Neuronal stem cell (in vitro differentiated cells): ENCODE data around the gene SH3PXD2B.

ENCODE experiments used
- DNase-seq: peaks from one replicate; pipeline ENCODE4 v3.0.0-alpha.2; 2013; ENCODE audit warnings: low spot score
- H2AFZ ChIP-seq: one replicate; pipeline ENCODE4 v1.6.1; 2013; ENCODE audit warnings: mild to moderate bottlenecking, low read length, inconsistent platforms
- H2AK5ac ChIP-seq: 2 replicates; pipeline ENCODE4 v1.6.1; 2013; ENCODE audit warnings: low read depth, mild to moderate bottlenecking, inconsistent platforms, low read length, moderate library complexity, mixed read lengths
- H2BK120ac ChIP-seq: 2 replicates; pipeline ENCODE4 v1.6.1; 2013; ENCODE audit warnings: low read depth, mild to moderate bottlenecking, inconsistent platforms, low read length, moderate library complexity, mixed read lengths
- H2BK12ac ChIP-seq: one replicate; pipeline ENCODE4 v1.6.1; 2013; ENCODE audit warnings: low read length, inconsistent platforms
- H2BK15ac ChIP-seq: 2 replicates; pipeline ENCODE4 v1.6.1; 2013; ENCODE audit warnings: mild to moderate bottlenecking, low read length, inconsistent platforms, mixed read lengths
- H2BK5ac ChIP-seq: one replicate; pipeline ENCODE4 v1.6.1; 2013; ENCODE audit warnings: inconsistent platforms, mild to moderate bottlenecking, low read length, moderate library complexity
- H3K14ac ChIP-seq: one replicate; pipeline ENCODE4 v1.6.1; 2013; ENCODE audit warnings: low read length, inconsistent platforms
- H3K18ac ChIP-seq: 2 replicates; pipeline ENCODE4 v1.6.1; 2013; ENCODE audit warnings: low read length, inconsistent platforms
- H3K23ac ChIP-seq: 2 replicates; pipeline ENCODE4 v1.6.1; 2013; ENCODE audit warnings: low read depth, mild to moderate bottlenecking, mixed read lengths, low read length, inconsistent platforms; ENCODE audit not compliant: poor library complexity
- H3K27ac ChIP-seq: replicated peaks from 3 replicates; pipeline ENCODE4 v1.5.1; 2013; ENCODE audit warnings: low read length, inconsistent platforms
- H3K27me3 ChIP-seq, 3 experiments: 2 replicates each; pipeline ENCODE4 v1.6.1; 2013; ENCODE audit warnings: low read length in 3 of 3, mild to moderate bottlenecking in 2 of 3, inconsistent platforms in 1 of 3, low read depth in 1 of 3, mixed read lengths in 1 of 3, moderate library complexity in 1 of 3; ENCODE audit not compliant: control insufficient read depth in 3 of 3, insufficient read depth in 3 of 3
- H3K36me3 ChIP-seq, 2 donors: replicated peaks in 1 of 2; 2 replicates each; pipeline ENCODE4 v1.6.1; 2013; ENCODE audit warnings: low read length in 2 of 2; ENCODE audit not compliant: control insufficient read depth in 2 of 2, insufficient read depth in 2 of 2
- H3K4ac ChIP-seq: 2 replicates; pipeline ENCODE4 v1.6.1; 2013; ENCODE audit warnings: inconsistent platforms, mild to moderate bottlenecking, low read length, moderate library complexity
- H3K4me1 ChIP-seq, 2 donors: 1 replicate in 1 of 2; 2 replicates in 1 of 2; pipeline ENCODE4 v1.6.1; 2013; ENCODE audit warnings: low read length in 2 of 2, low read depth in 1 of 2; ENCODE audit not compliant: control insufficient read depth in 2 of 2, insufficient read depth in 1 of 2
- H3K4me2 ChIP-seq: one replicate; pipeline ENCODE4 v1.6.1; 2013; ENCODE audit warnings: mild to moderate bottlenecking, low read length, inconsistent platforms; ENCODE audit not compliant: insufficient read depth, poor library complexity, severe bottlenecking
- H3K4me3 ChIP-seq, 2 donors: 2 replicates each; pipeline ENCODE4 v1.5.1; 2013; ENCODE audit warnings: low read length in 2 of 2, mild to moderate bottlenecking in 2 of 2, inconsistent platforms in 1 of 2, moderate library complexity in 1 of 2
- H3K79me1 ChIP-seq: one replicate; pipeline ENCODE4 v1.6.1; 2013; ENCODE audit warnings: low read depth, mild to moderate bottlenecking, inconsistent platforms, low read length, moderate library complexity
- H3K9ac ChIP-seq: one replicate; pipeline ENCODE4 v1.6.1; 2013; ENCODE audit warnings: mild to moderate bottlenecking, low read depth, low read length, inconsistent platforms; ENCODE audit not compliant: poor library complexity
- H3K9me3 ChIP-seq, 2 donors: replicated peaks in 1 of 2; 2 replicates each; pipeline versions ENCODE3 to v1.6.1; 2013; ENCODE audit warnings: low read length in 2 of 2, mild to moderate bottlenecking in 2 of 2, inconsistent platforms in 1 of 2, low read depth in 1 of 2, mixed read lengths in 1 of 2, moderate library complexity in 1 of 2; ENCODE audit not compliant: control insufficient read depth in 2 of 2, insufficient read depth in 1 of 2
- H4K8ac ChIP-seq: one replicate; pipeline ENCODE4 v1.6.1; 2013; ENCODE audit warnings: low read depth, mild to moderate bottlenecking, inconsistent platforms, low read length, moderate library complexity
- H4K91ac ChIP-seq: one replicate; pipeline ENCODE4 v1.6.1; 2013; ENCODE audit warnings: low read length, low read depth, mild to moderate bottlenecking, inconsistent platforms; ENCODE audit not compliant: poor library complexity
- WGBS, 2 donors: extraction: QIAGEN DNeasy Blood & Tissue Kit; methylation state at CpG; one replicate each; pipeline ENCODE4 v1.1.7; 2013; ENCODE audit warnings: missing lambda C conversion rate in 2 of 2, mixed read lengths in 1 of 2; ENCODE audit not compliant: insufficient read length in 2 of 2, insufficient replicate concordance in 1 of 2; ENCODE audit errors: extremely low coverage in 2 of 2; 5-methylcytosine and 5-hydroxymethylcytosine counted together

SH3PXD2B gene

GRCh38 chr5:172364773-172365172 is 89.6 kb downstream of the SH3PXD2B start:
- no peak overlapping the region for H2BK5ac ChIP-seq
- no peak overlapping the region for H3K14ac ChIP-seq
- H3K18ac ChIP-seq = no peak overlapping the region
- H3K23ac ChIP-seq = no peak overlapping the region
- H3K9ac ChIP-seq = no peak overlapping the region
- H3K27me3 ChIP-seq = no peaks in the 10 kb centered on the region
- no peak overlapping the region for H2BK15ac ChIP-seq
- H3K36me3 ChIP-seq = peaks cover 28 to 86% of the 10 kb centered on the region in 2 donors
- no peak overlapping the region for H2BK120ac ChIP-seq
- peaks cover 0 to 4% of the 10 kb centered on the region in 2 donors for H3K9me3 ChIP-seq
- H4K91ac ChIP-seq = no peak overlapping the region
- no peak overlapping the region for H2AFZ ChIP-seq
- H3K4me3 ChIP-seq = no peak overlapping the region
- WGBS, 2 donors = no CpG with 5 or more reads among the region's 2 CpGs
- DNase-seq = no peak
- H4K8ac ChIP-seq = no peak overlapping the region
- H2AK5ac ChIP-seq = no peak overlapping the region
- no peak overlapping the region for H3K27ac ChIP-seq
- H2BK12ac ChIP-seq = no peak overlapping the region
- peaks cover 3% of the 10 kb centered on the region for H3K79me1 ChIP-seq
- no peak overlapping the region for H3K4me2 ChIP-seq
- H3K4ac ChIP-seq = no peak overlapping the region
- H3K4me1 ChIP-seq = no peaks in the 10 kb centered on the region

GRCh38 chr5:172362755-172363154 is 91.6 kb downstream of the SH3PXD2B start:
- H2BK12ac ChIP-seq = no peak overlapping the region
- no peak overlapping the region for H2BK5ac ChIP-seq
- H3K4ac ChIP-seq = no peak overlapping the region
- no peak overlapping the region for H2BK120ac ChIP-seq
- H3K23ac ChIP-seq = no peak overlapping the region
- no peak for DNase-seq
- H3K27me3 ChIP-seq = no peaks in the 10 kb centered on the region
- H3K14ac ChIP-seq = no peak overlapping the region
- no peak overlapping the region for H2AK5ac ChIP-seq
- H3K9ac ChIP-seq = no peak overlapping the region
- H2BK15ac ChIP-seq = no peak overlapping the region
- H2AFZ ChIP-seq = no peak overlapping the region
- WGBS, 2 donors = no CpG with 5 or more reads among the region's 4 CpGs
- H3K79me1 ChIP-seq = peaks cover 3% of the 10 kb centered on the region
- no peaks in the 10 kb centered on the region for H3K4me1 ChIP-seq
- no peak overlapping the region for H3K27ac ChIP-seq
- no peak overlapping the region for H4K8ac ChIP-seq
- no peak overlapping the region for H3K18ac ChIP-seq
- H3K36me3 ChIP-seq = peaks cover 37 to 93% of the 10 kb centered on the region in 2 donors
- H3K4me2 ChIP-seq = no peak overlapping the region
- peaks cover 0 to 4% of the 10 kb centered on the region in 2 donors for H3K9me3 ChIP-seq
- H3K4me3 ChIP-seq = no peak overlapping the region
- no peak overlapping the region for H4K91ac ChIP-seq

GRCh38 chr5:172361566-172362238 is 92.6 kb downstream of the SH3PXD2B start:
- H2BK5ac ChIP-seq = no peak overlapping the region
- no peak overlapping the region for H3K4me3 ChIP-seq

GRCh38 chr5:172358345-172358744 is 96.0 kb downstream of the SH3PXD2B start:
- Histone ChIP-seq H2BK120ac (no peak overlapping the region), H2BK12ac (no peak overlapping the region), H3K27ac (no peak overlapping the region), H3K4me2 (no peak overlapping the region), H4K8ac (no peak overlapping the region), H3K23ac (no peak overlapping the region), H3K27me3 (no peaks in the 10 kb centered on the region), H3K4ac (no peak overlapping the region), H3K4me1 (no peaks in the 10 kb centered on the region), H3K4me3 (no peak overlapping the region), H2AFZ (no peak overlapping the region), H2BK15ac (no peak overlapping the region), H3K18ac (no peak overlapping the region), H2AK5ac (no peak overlapping the region), H2BK5ac (no peak overlapping the region), H4K91ac (no peak overlapping the region), H3K14ac (no peak overlapping the region), H3K79me1 (peaks cover 3% of the 10 kb centered on the region), H3K36me3 (peaks cover 55 to 96% of the 10 kb centered on the region in 2 donors), H3K9me3 (no peaks in the 10 kb centered on the region), H3K9ac (no peak overlapping the region)
- no peak for DNase-seq
- WGBS, 2 donors = no CpG with 5 or more reads among the region's 7 CpGs

More at GRCh38 chr5:172361566-172362238, 92.6 kb downstream of the SH3PXD2B start:
- H3K18ac ChIP-seq = no peak overlapping the region
- no peak overlapping the region for H2AK5ac ChIP-seq
- no peak overlapping the region for H3K4me2 ChIP-seq
- no peak overlapping the region for H3K4ac ChIP-seq
- no peak overlapping the region for H4K91ac ChIP-seq
- H3K9ac ChIP-seq = no peak overlapping the region
- H3K36me3 ChIP-seq = peaks cover 39 to 92% of the 10 kb centered on the region in 2 donors
- peaks cover 3% of the 10 kb centered on the region for H3K79me1 ChIP-seq
- H3K9me3 ChIP-seq = peaks cover 0 to 4% of the 10 kb centered on the region in 2 donors
- H3K27ac ChIP-seq = no peak overlapping the region
- H3K4me1 ChIP-seq = no peaks in the 10 kb centered on the region
- H2BK12ac ChIP-seq = no peak overlapping the region
- H2BK15ac ChIP-seq = no peak overlapping the region
- H3K23ac ChIP-seq = no peak overlapping the region
- H3K14ac ChIP-seq = no peak overlapping the region
- H4K8ac ChIP-seq = no peak overlapping the region
- H3K27me3 ChIP-seq = no peaks in the 10 kb centered on the region
- no peak overlapping the region for H2BK120ac ChIP-seq
- DNase-seq = no peak
- H2AFZ ChIP-seq = no peak overlapping the region
- no CpG with 5 or more reads among the region's 9 CpGs for WGBS, 2 donors
